K562 (cell line): ENCODE measurements around the gene PXK. TPM values are rescaled to one million over a fixed set of nuclear protein-coding genes. Genes with fewer than 3 reads are reported as not detected.

Experiments used
- ATAC-seq: fragments of 200-7000 bp; cut with Tn5 transposase; 3 replicates; pipeline ENCODE4 v1.9.1; 2020; ENCODE audit warnings: moderate library complexity
- BruUV-seq: library from RNA; stranded (reverse); fragments of 400-500 nt; replicated peaks from 2 replicates; lab custom pipeline; 2021; lab: Mats Ljungman, UMichigan
- CTCF ChIA-PET: fragments of 300-600 bp; formaldehyde crosslinking; extraction: SDS; loops from one replicate; lab custom pipeline; 2021; ENCODE audit warnings: low intra/inter-chr PET ratio; lab: Yijun Ruan, JAX
- POLR2A ChIA-PET: fragments of 300-600, 350-650 bp; sonication (Branson Sonifier 250); formaldehyde crosslinking; extraction: SDS; loops from one replicate; lab custom pipeline; 2021; ENCODE audit warnings: antibody characterized with exemption, inconsistent platforms; lab: Yijun Ruan, JAX
- DNase-seq, 4 experiments: peaks; one replicate each; pipeline versions ENCODE4 v3.0.0 to v3.0.0-alpha.2; 2011 to 2018; ENCODE audit warnings: low spot score in 3 of 4, mixed read lengths in 3 of 4; ENCODE audit errors: extremely low read depth in 1 of 4
- FAIRE-seq: peaks from 2 replicates; lab custom pipeline; 2011; peaks lifted over from hg19 to GRCh38; lab: Jason Lieb, UNC
- H2AFZ ChIP-seq: 2 replicates; pipeline ENCODE4 v1.6.0; 2011; ENCODE audit warnings: low read depth, low read length, control low read depth, inconsistent platforms
- H3K27ac ChIP-seq: fragments of 200-600 bp; 3 replicates; pipeline ENCODE4 v1.8.0; 2011; ENCODE audit warnings: low read depth, mild to moderate bottlenecking, control low read depth, inconsistent platforms, low read length, moderate library complexity, mixed read lengths; ENCODE audit errors: extremely low read depth
- H3K27me3 ChIP-seq, 2 experiments: fragments of 300-600 bp in 1 of 2; 2 replicates in 1 of 2; 3 replicates in 1 of 2; pipeline versions ENCODE4 v1.6.0 to v1.8.0; 2011; ENCODE audit warnings: inconsistent platforms in 2 of 2, low read length in 2 of 2, mild to moderate bottlenecking in 1 of 2, mixed read lengths in 1 of 2, moderate library complexity in 1 of 2; ENCODE audit not compliant: control insufficient read depth in 2 of 2, insufficient read depth in 2 of 2
- H3K36me3 ChIP-seq: fragments of 300-600 bp; 3 replicates; pipeline ENCODE4 v1.8.0; 2011; ENCODE audit warnings: mild to moderate bottlenecking, low read length, inconsistent platforms; ENCODE audit not compliant: control insufficient read depth, insufficient read depth
- H3K4me1 ChIP-seq, 2 experiments: fragments of 200-600 bp in 1 of 2; replicated peaks in 1 of 2; 2 replicates in 1 of 2; 3 replicates in 1 of 2; pipeline versions ENCODE4 v1.5.1 to v1.8.0; 2011; ENCODE audit warnings: inconsistent platforms in 2 of 2, low read length in 2 of 2, mild to moderate bottlenecking in 1 of 2, mixed read lengths in 1 of 2, moderate library complexity in 1 of 2; ENCODE audit not compliant: control insufficient read depth in 2 of 2, insufficient read depth in 2 of 2
- H3K4me2 ChIP-seq: 2 replicates; pipeline ENCODE4 v1.6.1; 2011; ENCODE audit warnings: low read length, control low read depth, inconsistent platforms, mixed read lengths; ENCODE audit not compliant: insufficient read depth
- H3K4me3 ChIP-seq: fragments of 200-600 bp; sonication (generic), shearing (Covaris generic); 2 replicates; pipeline ENCODE4 v1.5.1; 2016; ENCODE audit warnings: control low read depth, inconsistent platforms
- H3K79me2 ChIP-seq: fragments of 200-600 bp; 3 replicates; pipeline ENCODE4 v1.8.0; 2011; ENCODE audit warnings: low read length, inconsistent platforms; ENCODE audit not compliant: control insufficient read depth, insufficient read depth
- H3K9ac ChIP-seq, 2 experiments: 2 replicates each; pipeline versions ENCODE4 v1.6.0 to v1.6.1; 2011; ENCODE audit warnings: low read depth in 2 of 2, low read length in 2 of 2, control low read depth in 1 of 2, inconsistent platforms in 1 of 2, mild to moderate bottlenecking in 1 of 2, mixed read lengths in 1 of 2; ENCODE audit not compliant: insufficient read depth in 1 of 2
- H3K9me1 ChIP-seq: one replicate; pipeline ENCODE4 v1.6.0; 2011; ENCODE audit warnings: inconsistent platforms, mild to moderate bottlenecking, low read length, moderate library complexity; ENCODE audit not compliant: control insufficient read depth, insufficient read depth
- H3K9me3 ChIP-seq: replicated peaks from 2 replicates; pipeline ENCODE4 v1.5.1; 2011; ENCODE audit warnings: low read depth, low read length, inconsistent platforms; ENCODE audit not compliant: control insufficient read depth, insufficient read depth
- H4K20me1 ChIP-seq: replicated peaks from 2 replicates; pipeline ENCODE4 v1.6.1; 2011; ENCODE audit warnings: low read length, inconsistent platforms, mixed read lengths; ENCODE audit not compliant: control insufficient read depth, insufficient read depth
- ARID1B ChIP-seq: fragments of 450-650 bp; IDR thresholded peaks from 2 replicates; pipeline ENCODE4 v1.6.1; 2016; ENCODE audit warnings: antibody characterized with exemption, mild to moderate bottlenecking, inconsistent platforms
- BHLHE40 ChIP-seq: IDR thresholded peaks from 2 replicates; pipeline ENCODE4 v1.6.1; 2011; ENCODE audit warnings: low read length, improper control_type of control experiment
- CBFA2T3 ChIP-seq: fragments of 450-650 bp; IDR thresholded peaks from 2 replicates; pipeline ENCODE4 v1.6.1; 2017
- CCNT2 ChIP-seq: IDR thresholded peaks from 2 replicates; pipeline ENCODE4 v1.6.1; 2011; ENCODE audit warnings: borderline replicate concordance, low read depth, mild to moderate bottlenecking, moderate library complexity, mixed read lengths, low read length; ENCODE audit not compliant: insufficient read length; ENCODE audit errors: extremely low read depth
- CREM ChIP-seq: IDR thresholded peaks from 2 replicates; pipeline ENCODE4 v1.6.1; 2014; ENCODE audit warnings: antibody characterized with exemption, low read depth
- EP300 ChIP-seq: IDR thresholded peaks from 2 replicates; pipeline ENCODE4 v1.6.1; 2012; ENCODE audit warnings: low read length, improper control_type of control experiment
- FOS ChIP-seq: IDR thresholded peaks from 3 replicates; pipeline ENCODE4 v1.6.1; 2011; ENCODE audit not compliant: insufficient read length; ENCODE audit errors: extremely low read depth
- HDAC1 ChIP-seq, 2 experiments: fragments of 450-650 bp; IDR thresholded peaks; 2 replicates each; pipeline ENCODE4 v1.6.1; 2016 to 2017; ENCODE audit warnings: inconsistent platforms in 1 of 2, mild to moderate bottlenecking in 1 of 2, moderate library complexity in 1 of 2
- JUNB ChIP-seq: fragments of 450-650 bp; formaldehyde crosslinking; conservative IDR thresholded peaks from 2 replicates; pipeline ENCODE4 v1.4.0; 2020; ENCODE audit warnings: mild to moderate bottlenecking
- JUND ChIP-seq, 2 experiments: IDR thresholded peaks; 2 replicates in 1 of 2; 3 replicates in 1 of 2; pipeline ENCODE4 v1.6.1; 2011; ENCODE audit warnings: borderline replicate concordance in 2 of 2, low read depth in 2 of 2, low read length in 2 of 2, improper control_type of control experiment in 1 of 2, missing biosample characterization in 1 of 2, missing genetic modification characterization in 1 of 2, missing genetic modification reagents in 1 of 2
- LEF1 ChIP-seq: fragments of 450-650 bp; IDR thresholded peaks from 2 replicates; pipeline ENCODE4 v1.6.1; 2016; ENCODE audit warnings: mild to moderate bottlenecking
- MEIS2 ChIP-seq: fragments of 450-650 bp; IDR thresholded peaks from 2 replicates; pipeline ENCODE4 v1.6.1; 2014; ENCODE audit warnings: mild to moderate bottlenecking; ENCODE audit not compliant: partially characterized antibody
- NFE2 ChIP-seq: IDR thresholded peaks from 2 replicates; pipeline ENCODE4 v1.6.1; 2014; ENCODE audit warnings: antibody characterized with exemption, low read depth
- PHF21A ChIP-seq: fragments of 450-650 bp; IDR thresholded peaks from 2 replicates; pipeline ENCODE4 v1.6.1; 2017; ENCODE audit warnings: low read depth, borderline replicate concordance
- RCOR1 ChIP-seq, 2 experiments: IDR thresholded peaks; 2 replicates each; pipeline ENCODE4 v1.6.1; 2012; ENCODE audit warnings: low read depth in 2 of 2, low read length in 2 of 2, borderline replicate concordance in 1 of 2, improper control_type of control experiment in 1 of 2
- SMARCA4 ChIP-seq: fragments of 450-650 bp; IDR thresholded peaks from 2 replicates; pipeline ENCODE4 v1.6.1; 2016
- SMARCE1 ChIP-seq: fragments of 450-650 bp; IDR thresholded peaks from 2 replicates; pipeline ENCODE4 v1.7.1; 2016; ENCODE audit warnings: mild to moderate bottlenecking
- STAG1 ChIP-seq: sonication (generic); formaldehyde crosslinking; IDR thresholded peaks from 2 replicates; pipeline ENCODE4 v1.5.0; 2020; ENCODE audit warnings: missing genetic modification reagents, borderline replicate concordance
- TARDBP ChIP-seq: fragments of 450-650 bp; IDR thresholded peaks from 2 replicates; pipeline ENCODE4 v1.6.1; 2016
- TCF3 ChIP-seq: sonication (generic); formaldehyde crosslinking; IDR thresholded peaks from 2 replicates; pipeline ENCODE4 v1.4.0; 2020; ENCODE audit warnings: mild to moderate bottlenecking, missing genetic modification reagents
- TEAD2 ChIP-seq: fragments of 450-650 bp; IDR thresholded peaks from 2 replicates; pipeline ENCODE4 v1.6.1; 2016; ENCODE audit warnings: missing genetic modification characterization, control low read depth, missing compliant biosample characterization
- THRA ChIP-seq: fragments of 450-650 bp; IDR thresholded peaks from 2 replicates; pipeline ENCODE4 v1.6.1; 2017; ENCODE audit warnings: mild to moderate bottlenecking, moderate library complexity
- ZC3H4 ChIP-seq: sonication (generic); formaldehyde crosslinking; IDR thresholded peaks from 2 replicates; pipeline ENCODE4 v1.9.0; 2021; ENCODE audit warnings: missing genetic modification reagents, borderline replicate concordance
- WGBS: fragments of 100-300 bp; shearing (Covaris generic); methylation state at CpG from one replicate; pipeline ENCODE4 v1.1.6; 2016; ENCODE audit warnings: low coverage, mixed read lengths; ENCODE audit not compliant: insufficient coverage; ENCODE audit errors: missing lambda C conversion rate; 5-methylcytosine and 5-hydroxymethylcytosine counted together
- in situ Hi-C: fragments of 300-500 bp; cut with MboI; formaldehyde crosslinking; loops from 4 replicates; pipeline ENCODE4 v1.15.0; 2018; ENCODE audit warnings: inconsistent platforms, mixed read lengths
- intact Hi-C: fragments of 100-400 bp; cut with micrococcal nuclease; formaldehyde crosslinking; loops from 2 replicates; pipeline ENCODE4 v1.14.2; 2022
- polyA plus RNA-seq, 8 experiments: library from polyadenylated mRNA; depleted of rRNA in 4 of 8; stranded (reverse) in 5 of 8; unstranded in 3 of 8; fragments of >200 nt; fragmentation: Nextera tagmentation in 2 of 8; fragmentation: Illumina TruSeq in 1 of 8; extraction: Ambion mirVana in 2 of 8; extraction: Trizol in 1 of 8; gene quantifications; 2 replicates each; pipeline versions ENCODE4 v1.2.1 to v1.2.3, GENCODE V29; 2011 to 2014; ENCODE audit warnings: inconsistent platforms in 1 of 8, missing spikeins in 1 of 8
- total RNA-seq, 7 experiments: library from RNA; depleted of rRNA in 6 of 7; stranded (reverse); fragments of >200 nt in 6 of 7; fragmentation: Illumina TruSeq in 2 of 7; extraction: Trizol in 2 of 7; gene quantifications; 2 replicates each; pipeline versions ENCODE4 v1.2.1 to v1.2.3, GENCODE V29; 2011 to 2021; ENCODE audit warnings: low replicate concordance in 1 of 7

Gene PXK
- total and polyA plus RNA-seq, 9 of the 15 experiments (the other 6 are each of a cell fraction or from before 2014, with no cell fraction given) = 3.3 to 19.9 (median 11.3) TPM

GRCh38 chr3:58471025-58471887 lies 138.6 kb downstream of the PXK start:
- Histone ChIP-seq H3K4me2 (no peak overlapping the region), H3K9me3 (no peaks in the 10 kb centered on the region), H2AFZ (no peak overlapping the region), H3K27ac (no peak overlapping the region), H4K20me1 (no peaks in the 10 kb centered on the region), H3K9me1 (no peaks in the 10 kb centered on the region), H3K4me3 (no peak overlapping the region), H3K9ac (no peak overlapping the region), H3K36me3 (no peaks in the 10 kb centered on the region), H3K79me2 (no peaks in the 10 kb centered on the region), H3K4me1 (peaks cover 0 to 10% of the 10 kb centered on the region in 2 experiments; a peak in 4 of 5 replicates), H3K27me3 (no peaks in the 10 kb centered on the region)
- ChIA-PET CTCF (no interaction called here), POLR2A (interaction anchor here (0.9 to 1.2 kb wide), 3 partner anchors 13 to 65 kb away, joined by 3 to 4 read pairs (median 3); partner anchors contain the start of gene PDHB)
- FAIRE-seq = no peak
- in situ Hi-C loops = no loop called here
- ATAC-seq = peak; percentile 85
- 22% methylated on average over 10 of the region's 10 CpGs for WGBS
- peak; percentile 19 to 58 (median 39) for DNase-seq
- intact Hi-C loops = no loop called here
- no TSS peak for BruUV-seq
- peak; percentile 63; the same call in 1 of the 2 replicates for TF ChIP-seq PHF21A
- peak; percentile 48 for TF ChIP-seq CCNT2
- peak; percentile 84 for TF ChIP-seq MEIS2
- peak; percentile 57 for TF ChIP-seq TCF3 (CRISPR knock-in tag)
- TF ChIP-seq THRA = no peak
- TF ChIP-seq ZC3H4 (CRISPR knock-in tag) = no peak
- TF ChIP-seq SMARCA4 = peak; percentile 76; the same call in 1 of the 2 replicates
- peak; percentile 91 for TF ChIP-seq JUND (IDR thresholded peaks at IDR 0.05; ENCODE audit: borderline replicate concordance, low read depth, low read length)
- TF ChIP-seq JUND (tag; IDR thresholded peaks at IDR 0.05; ENCODE audit: borderline replicate concordance, low read depth, low read length) = peak; percentile 92; the same call in 2 of the 3 replicates
- TF ChIP-seq NFE2 = peak; percentile 50; the same call in 1 of the 2 replicates
- TF ChIP-seq RCOR1 (IDR thresholded peaks at IDR 0.05; ENCODE audit: borderline replicate concordance in 1 of 2, low read depth in 2 of 2, low read length in 2 of 2) = peak; percentile 79 to 99; a peak in 3 of 4 replicates
- peak; percentile 90; the same call in 1 of the 2 replicates for TF ChIP-seq SMARCE1
- peak; percentile 47 for TF ChIP-seq EP300
- TF ChIP-seq ARID1B = peak; percentile 80
- TF ChIP-seq JUNB (CRISPR knock-in tag) = no peak
- TF ChIP-seq TEAD2 (tag) = no peak
- peak; percentile 65; the same call in 1 of the 2 replicates for TF ChIP-seq LEF1
- peak; percentile 51; the same call in 1 of the 2 replicates for TF ChIP-seq BHLHE40
- peak; percentile 25 for TF ChIP-seq FOS
- TF ChIP-seq CBFA2T3 = peak; percentile 79
- peak in 1 of 2 experiments; percentile 97; a peak in 2 of 4 replicates for TF ChIP-seq HDAC1 (IDR thresholded peaks at IDR 0.05)
- TF ChIP-seq CREM = peak; percentile 11; the same call in 1 of the 2 replicates
- TF ChIP-seq STAG1 (CRISPR knock-in tag) = no peak
- TF ChIP-seq TARDBP = no peak
